ENCODE measurements around the gene TCERG1L.

DNA sequence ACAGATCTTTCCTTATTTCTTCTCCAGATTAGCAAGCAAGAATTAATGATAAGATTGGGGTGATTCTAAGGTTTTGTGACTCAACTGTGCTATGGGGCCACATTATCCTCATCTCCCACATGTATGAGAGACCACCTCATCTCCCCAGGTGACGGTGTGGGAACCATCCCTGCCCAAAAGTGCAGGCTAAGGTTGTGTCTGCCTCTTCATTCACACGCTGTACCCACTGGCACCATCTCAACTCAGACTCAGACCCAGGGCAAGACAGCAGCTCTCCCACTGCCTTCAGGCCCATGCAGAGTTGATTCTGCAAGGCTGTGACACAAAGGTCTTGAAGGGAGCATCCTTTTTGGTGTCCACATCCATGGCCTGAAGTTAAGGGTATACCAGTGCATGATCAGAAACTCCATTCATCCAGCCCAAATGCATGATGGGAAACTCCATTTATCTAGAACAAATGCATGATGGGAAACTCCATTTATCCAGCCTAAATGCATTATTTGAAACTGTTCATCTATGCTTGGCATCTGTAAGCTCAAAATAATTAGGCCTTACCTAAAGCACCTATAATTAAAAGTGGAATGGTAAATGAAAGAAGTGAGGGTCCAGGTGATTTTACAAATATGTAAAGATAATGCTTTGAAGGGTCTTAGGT is 99.4 kb downstream of the TCERG1L start:
- TF ChIP-seq, protein P1, sequence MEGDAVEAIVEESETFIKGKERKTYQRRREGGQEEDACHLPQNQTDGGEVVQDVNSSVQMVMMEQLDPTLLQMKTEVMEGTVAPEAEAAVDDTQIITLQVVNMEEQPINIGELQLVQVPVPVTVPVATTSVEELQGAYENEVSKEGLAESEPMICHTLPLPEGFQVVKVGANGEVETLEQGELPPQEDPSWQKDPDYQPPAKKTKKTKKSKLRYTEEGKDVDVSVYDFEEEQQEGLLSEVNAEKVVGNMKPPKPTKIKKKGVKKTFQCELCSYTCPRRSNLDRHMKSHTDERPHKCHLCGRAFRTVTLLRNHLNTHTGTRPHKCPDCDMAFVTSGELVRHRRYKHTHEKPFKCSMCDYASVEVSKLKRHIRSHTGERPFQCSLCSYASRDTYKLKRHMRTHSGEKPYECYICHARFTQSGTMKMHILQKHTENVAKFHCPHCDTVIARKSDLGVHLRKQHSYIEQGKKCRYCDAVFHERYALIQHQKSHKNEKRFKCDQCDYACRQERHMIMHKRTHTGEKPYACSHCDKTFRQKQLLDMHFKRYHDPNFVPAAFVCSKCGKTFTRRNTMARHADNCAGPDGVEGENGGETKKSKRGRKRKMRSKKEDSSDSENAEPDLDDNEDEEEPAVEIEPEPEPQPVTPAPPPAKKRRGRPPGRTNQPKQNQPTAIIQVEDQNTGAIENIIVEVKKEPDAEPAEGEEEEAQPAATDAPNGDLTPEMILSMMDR (IDR thresholded peaks at IDR 0.05) = no peak
- TF ChIP-seq POLR2AphosphoS5 (IDR thresholded peaks at IDR 0.05; ENCODE audit: insufficient read depth in 1 of 2, low read depth in 1 of 2) = no peak
